MM.1S (cell line): ENCODE measurements around the gene FARP2.

Experiments
- EZH2 ChIP-seq: fragments of 300-600 bp; sonication (generic); optimal IDR thresholded peaks from 2 replicates; pipeline ENCODE3; 2017; ENCODE audit warnings: low read depth, mild to moderate bottlenecking, antibody characterized with exemption, low read length, mixed read lengths
- TF ChIP-seq, protein P1 (sequence below): fragments of 300-600 bp; sonication (generic); IDR thresholded peaks from 2 replicates; pipeline ENCODE4 v1.5.1; 2016; ENCODE audit warnings: antibody characterized with exemption, low read length, mixed read lengths

DNA sequence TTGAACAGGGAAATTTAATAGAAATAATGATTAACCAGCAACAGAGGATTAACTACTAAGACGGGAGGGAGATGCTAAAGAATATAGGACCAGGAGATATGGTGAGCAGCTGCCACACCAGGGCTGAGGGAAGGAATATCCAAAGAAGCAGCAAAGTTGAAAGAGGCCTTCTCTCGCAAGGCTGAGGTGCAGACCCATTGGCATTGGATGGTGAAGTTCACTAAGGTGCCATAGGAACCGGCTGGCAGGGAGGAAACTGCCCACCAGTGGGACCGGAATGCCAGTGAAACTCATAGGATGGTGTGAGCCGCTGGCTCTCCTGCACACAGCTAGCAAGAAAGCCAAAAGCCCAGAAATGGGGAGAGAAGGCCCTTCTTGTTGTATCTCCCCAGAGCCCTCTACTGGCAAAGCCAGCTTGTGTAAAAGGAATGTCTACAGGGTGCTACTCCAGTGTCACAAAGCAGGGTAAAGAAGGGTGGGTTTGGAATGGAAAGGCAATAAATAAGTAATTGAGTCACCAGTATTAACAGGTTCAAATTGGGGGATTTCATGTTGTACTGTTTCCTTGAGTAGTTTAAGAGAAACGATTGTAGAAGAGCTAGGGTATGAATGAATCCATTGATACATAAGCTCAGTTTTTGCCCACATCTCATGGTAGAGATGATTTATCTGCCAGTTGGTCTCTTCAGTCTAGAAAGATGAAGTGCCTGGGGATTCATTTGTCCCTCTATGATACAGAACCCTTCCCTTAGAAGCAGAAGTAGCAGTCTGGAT lies 36.0 kb downstream of the FARP2 start:
- TF ChIP-seq EZH2: no peak
- TF ChIP-seq, protein P1, sequence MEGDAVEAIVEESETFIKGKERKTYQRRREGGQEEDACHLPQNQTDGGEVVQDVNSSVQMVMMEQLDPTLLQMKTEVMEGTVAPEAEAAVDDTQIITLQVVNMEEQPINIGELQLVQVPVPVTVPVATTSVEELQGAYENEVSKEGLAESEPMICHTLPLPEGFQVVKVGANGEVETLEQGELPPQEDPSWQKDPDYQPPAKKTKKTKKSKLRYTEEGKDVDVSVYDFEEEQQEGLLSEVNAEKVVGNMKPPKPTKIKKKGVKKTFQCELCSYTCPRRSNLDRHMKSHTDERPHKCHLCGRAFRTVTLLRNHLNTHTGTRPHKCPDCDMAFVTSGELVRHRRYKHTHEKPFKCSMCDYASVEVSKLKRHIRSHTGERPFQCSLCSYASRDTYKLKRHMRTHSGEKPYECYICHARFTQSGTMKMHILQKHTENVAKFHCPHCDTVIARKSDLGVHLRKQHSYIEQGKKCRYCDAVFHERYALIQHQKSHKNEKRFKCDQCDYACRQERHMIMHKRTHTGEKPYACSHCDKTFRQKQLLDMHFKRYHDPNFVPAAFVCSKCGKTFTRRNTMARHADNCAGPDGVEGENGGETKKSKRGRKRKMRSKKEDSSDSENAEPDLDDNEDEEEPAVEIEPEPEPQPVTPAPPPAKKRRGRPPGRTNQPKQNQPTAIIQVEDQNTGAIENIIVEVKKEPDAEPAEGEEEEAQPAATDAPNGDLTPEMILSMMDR: peak; percentile 42
